ENCODE data around the gene MYRF. TPM values are rescaled to one million over a fixed set of nuclear protein-coding genes. Genes with fewer than 3 reads are reported as not detected.

The MYRF gene
- total RNA-seq, 1 donor from 2014 or later, result 62.1 TPM

- Mint-ChIP-seq H3K27me3 (no peaks in the 10 kb centered on the region), H3K27ac (no peak overlapping the region), H3K4me3 (no peak overlapping the region), H3K9me3 (no peaks in the 10 kb centered on the region), H3K36me3 (no peaks in the 10 kb centered on the region), H3K4me1 (ENCODE audit: unreplicated experiment) (peaks cover 11% of the 10 kb centered on the region)
- TF ChIP-seq, protein P1, sequence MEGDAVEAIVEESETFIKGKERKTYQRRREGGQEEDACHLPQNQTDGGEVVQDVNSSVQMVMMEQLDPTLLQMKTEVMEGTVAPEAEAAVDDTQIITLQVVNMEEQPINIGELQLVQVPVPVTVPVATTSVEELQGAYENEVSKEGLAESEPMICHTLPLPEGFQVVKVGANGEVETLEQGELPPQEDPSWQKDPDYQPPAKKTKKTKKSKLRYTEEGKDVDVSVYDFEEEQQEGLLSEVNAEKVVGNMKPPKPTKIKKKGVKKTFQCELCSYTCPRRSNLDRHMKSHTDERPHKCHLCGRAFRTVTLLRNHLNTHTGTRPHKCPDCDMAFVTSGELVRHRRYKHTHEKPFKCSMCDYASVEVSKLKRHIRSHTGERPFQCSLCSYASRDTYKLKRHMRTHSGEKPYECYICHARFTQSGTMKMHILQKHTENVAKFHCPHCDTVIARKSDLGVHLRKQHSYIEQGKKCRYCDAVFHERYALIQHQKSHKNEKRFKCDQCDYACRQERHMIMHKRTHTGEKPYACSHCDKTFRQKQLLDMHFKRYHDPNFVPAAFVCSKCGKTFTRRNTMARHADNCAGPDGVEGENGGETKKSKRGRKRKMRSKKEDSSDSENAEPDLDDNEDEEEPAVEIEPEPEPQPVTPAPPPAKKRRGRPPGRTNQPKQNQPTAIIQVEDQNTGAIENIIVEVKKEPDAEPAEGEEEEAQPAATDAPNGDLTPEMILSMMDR (conservative IDR thresholded peaks at IDR 0.05), result no peak
- no peak for DNase-seq (ENCODE audit: extremely low spot score, unreplicated experiment)
Measured at GRCh38 chr11:61720597-61720996, 31.8 kb upstream of the MYRF start.

- Mint-ChIP-seq H3K36me3 (no peaks in the 10 kb centered on the region), H3K4me3 (no peak overlapping the region), H3K27ac (no peak overlapping the region), H3K9me3 (no peaks in the 10 kb centered on the region), H3K27me3 (no peaks in the 10 kb centered on the region), H3K4me1 (ENCODE audit: unreplicated experiment) (no peaks in the 10 kb centered on the region)
- TF ChIP-seq, protein P1 (conservative IDR thresholded peaks at IDR 0.05), result no peak
- DNase-seq (ENCODE audit: extremely low spot score, unreplicated experiment), result no peak
Measured at GRCh38 chr11:61724437-61724836, 28.0 kb upstream of the MYRF start.

DNA sequence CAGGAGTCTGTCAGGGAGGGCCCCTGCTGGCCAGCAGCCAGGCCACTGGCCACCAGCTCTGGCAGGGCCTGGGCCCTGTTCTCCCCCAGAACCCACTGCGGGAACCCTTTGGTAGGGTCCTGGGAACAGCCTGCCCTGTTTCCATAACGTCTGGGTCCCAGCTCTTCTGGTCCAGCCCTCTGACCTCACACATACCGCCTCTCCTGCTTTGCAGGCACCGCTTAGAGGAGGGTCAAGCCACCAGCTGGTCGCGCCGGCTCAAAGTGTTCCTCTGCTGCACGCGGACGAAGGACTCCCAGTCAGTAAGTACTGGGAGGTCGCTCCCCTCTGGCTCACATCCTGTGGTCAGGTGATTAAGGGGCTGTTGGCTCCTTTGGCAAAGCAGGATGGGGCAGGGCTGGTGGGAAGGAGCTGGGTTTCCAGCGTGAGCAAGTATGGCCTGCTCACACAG lies 26.6 kb upstream of the MYRF start:
- Mint-ChIP-seq H3K36me3 (no peaks in the 10 kb centered on the region), H3K4me1 (ENCODE audit: unreplicated experiment) (no peaks in the 10 kb centered on the region), H3K27ac (no peak overlapping the region), H3K27me3 (no peaks in the 10 kb centered on the region), H3K4me3 (no peak overlapping the region), H3K9me3 (no peaks in the 10 kb centered on the region)
- DNase-seq (ENCODE audit: extremely low spot score, unreplicated experiment), result no peak
- TF ChIP-seq, protein P1 (conservative IDR thresholded peaks at IDR 0.05), result no peak

- no peaks in the 10 kb centered on the region for H3K9me3 Mint-ChIP-seq
- no peaks in the 10 kb centered on the region for H3K36me3 Mint-ChIP-seq
- TF ChIP-seq, protein P1 (conservative IDR thresholded peaks at IDR 0.05), result no peak
Measured at GRCh38 chr11:61726775-61727174, 25.7 kb upstream of the MYRF start.

GRCh38 chr11:61727401-61727811 lies 25.0 kb upstream of the MYRF start:
- TF ChIP-seq, protein P1 (conservative IDR thresholded peaks at IDR 0.05), result no peak
- H3K36me3 Mint-ChIP-seq, result no peaks in the 10 kb centered on the region
- no peak for DNase-seq (ENCODE audit: extremely low spot score, unreplicated experiment)
- no peak overlapping the region for H3K4me3 Mint-ChIP-seq
- no peak overlapping the region for H3K27ac Mint-ChIP-seq
- no peaks in the 10 kb centered on the region for H3K4me1 Mint-ChIP-seq (ENCODE audit: unreplicated experiment)
- no peaks in the 10 kb centered on the region for H3K27me3 Mint-ChIP-seq
- no peaks in the 10 kb centered on the region for H3K9me3 Mint-ChIP-seq

More at GRCh38 chr11:61726775-61727174, 25.7 kb upstream of the MYRF start:
- no peak overlapping the region for H3K4me3 Mint-ChIP-seq
- no peak for DNase-seq (ENCODE audit: extremely low spot score, unreplicated experiment)
- H3K27me3 Mint-ChIP-seq, result no peaks in the 10 kb centered on the region
- no peak overlapping the region for H3K27ac Mint-ChIP-seq
- no peaks in the 10 kb centered on the region for H3K4me1 Mint-ChIP-seq (ENCODE audit: unreplicated experiment)

Measured in type B pancreatic cell (in vitro differentiated cells).